ENCODE measurements around the gene ARHGAP10. TPM values are rescaled to one million over a fixed set of nuclear protein-coding genes. Genes with fewer than 3 reads are reported as not detected.
A peak's percentile ranks its signal among the peaks of the same experiment; 100 is the strongest.

Gene ARHGAP10
- total RNA-seq, 2 donors from 2014 or later, result 36.1 to 43.5 TPM

DNA sequence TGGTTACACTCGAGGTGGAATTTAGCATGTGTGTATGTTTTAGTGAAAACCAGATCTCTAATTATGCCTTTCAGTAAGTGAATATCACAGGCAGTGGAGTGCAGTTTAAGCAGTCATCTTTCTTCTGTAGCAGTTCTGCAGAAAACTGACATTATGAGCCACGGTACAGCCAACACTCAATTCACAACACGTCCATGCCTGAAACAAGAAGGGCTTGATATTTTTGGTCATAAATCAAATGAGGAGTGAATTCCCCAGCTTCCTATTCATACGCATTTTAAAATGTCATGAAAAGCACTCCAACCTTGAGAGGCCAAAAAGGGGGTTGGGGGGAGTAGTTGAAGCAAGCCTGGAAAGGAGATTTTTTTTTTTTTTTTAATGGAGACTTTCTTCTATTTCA, 316.7 kb downstream of the ARHGAP10 start:
- TF ChIP-seq, protein P1, sequence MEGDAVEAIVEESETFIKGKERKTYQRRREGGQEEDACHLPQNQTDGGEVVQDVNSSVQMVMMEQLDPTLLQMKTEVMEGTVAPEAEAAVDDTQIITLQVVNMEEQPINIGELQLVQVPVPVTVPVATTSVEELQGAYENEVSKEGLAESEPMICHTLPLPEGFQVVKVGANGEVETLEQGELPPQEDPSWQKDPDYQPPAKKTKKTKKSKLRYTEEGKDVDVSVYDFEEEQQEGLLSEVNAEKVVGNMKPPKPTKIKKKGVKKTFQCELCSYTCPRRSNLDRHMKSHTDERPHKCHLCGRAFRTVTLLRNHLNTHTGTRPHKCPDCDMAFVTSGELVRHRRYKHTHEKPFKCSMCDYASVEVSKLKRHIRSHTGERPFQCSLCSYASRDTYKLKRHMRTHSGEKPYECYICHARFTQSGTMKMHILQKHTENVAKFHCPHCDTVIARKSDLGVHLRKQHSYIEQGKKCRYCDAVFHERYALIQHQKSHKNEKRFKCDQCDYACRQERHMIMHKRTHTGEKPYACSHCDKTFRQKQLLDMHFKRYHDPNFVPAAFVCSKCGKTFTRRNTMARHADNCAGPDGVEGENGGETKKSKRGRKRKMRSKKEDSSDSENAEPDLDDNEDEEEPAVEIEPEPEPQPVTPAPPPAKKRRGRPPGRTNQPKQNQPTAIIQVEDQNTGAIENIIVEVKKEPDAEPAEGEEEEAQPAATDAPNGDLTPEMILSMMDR (IDR thresholded peaks at IDR 0.05), result no peak
- Histone ChIP-seq H3K4me3 (no peak overlapping the region), H3K4me1 (peaks cover 0 to 33% of the 10 kb centered on the region in 2 donors), H3K27me3 (no peaks in the 10 kb centered on the region), H3K36me3 (peaks cover 12% of the 10 kb centered on the region), H3K9me3 (no peaks in the 10 kb centered on the region), H3K27ac (peak overlapping the region; percentile 33 to 94)
- DNase-seq (ENCODE audit: low spot score), result no peak

DNA sequence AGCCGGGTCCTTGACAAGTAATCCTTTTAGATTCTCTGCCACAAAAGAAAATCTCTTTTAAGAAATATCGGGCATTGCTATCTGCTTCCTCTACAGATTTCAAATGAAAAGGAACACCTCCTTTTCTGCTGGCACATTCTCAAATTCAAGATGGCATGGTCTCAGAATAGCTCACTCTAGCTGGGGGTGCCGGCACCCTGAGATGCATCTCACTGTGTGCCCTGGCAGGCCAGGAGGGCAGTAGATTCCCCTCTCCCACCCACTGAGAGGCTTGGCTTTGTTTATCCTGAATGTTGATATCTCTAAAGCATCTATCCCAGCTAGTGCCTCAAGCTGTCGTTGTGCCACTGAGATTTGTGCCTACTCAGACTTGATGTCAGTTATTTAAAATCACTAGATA, 319.5 kb downstream of the ARHGAP10 start:
- DNase-seq (ENCODE audit: low spot score), result no peak
- no peak overlapping the region for H3K4me3 ChIP-seq
- no peaks in the 10 kb centered on the region for H3K9me3 ChIP-seq
- peaks cover 12% of the 10 kb centered on the region for H3K36me3 ChIP-seq
- H3K4me1 ChIP-seq, result peaks cover 0 to 51% of the 10 kb centered on the region in 2 donors
- TF ChIP-seq, protein P1 (IDR thresholded peaks at IDR 0.05), result no peak
- peak overlapping the region; percentile 55 to 71 for H3K27ac ChIP-seq
- H3K27me3 ChIP-seq, result no peaks in the 10 kb centered on the region

DNA sequence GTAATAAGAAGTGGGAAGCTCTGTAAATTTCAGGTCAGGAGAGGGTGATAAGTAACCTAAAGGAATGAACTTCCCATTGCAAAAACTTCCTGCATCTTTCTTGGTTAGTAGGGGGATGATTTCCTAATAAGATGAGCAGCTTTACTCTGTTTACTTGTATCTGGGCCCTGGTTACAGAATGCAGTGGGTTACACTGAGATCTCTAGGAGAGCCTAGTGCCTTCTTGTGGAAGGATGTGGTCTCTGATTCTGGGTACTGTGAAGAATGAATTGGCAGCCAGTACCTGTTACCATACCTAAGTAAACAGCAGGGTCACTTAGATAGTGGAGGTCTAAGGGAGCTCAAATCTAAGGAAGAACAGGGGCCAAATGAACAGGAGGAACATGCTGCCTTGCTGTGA, 320.6 kb downstream of the ARHGAP10 start:
- peak overlapping the region; percentile 58 to 71 for H3K27ac ChIP-seq
- no peak for DNase-seq (ENCODE audit: low spot score)
- H3K4me1 ChIP-seq, result peaks cover 0 to 62% of the 10 kb centered on the region in 2 donors

DNA sequence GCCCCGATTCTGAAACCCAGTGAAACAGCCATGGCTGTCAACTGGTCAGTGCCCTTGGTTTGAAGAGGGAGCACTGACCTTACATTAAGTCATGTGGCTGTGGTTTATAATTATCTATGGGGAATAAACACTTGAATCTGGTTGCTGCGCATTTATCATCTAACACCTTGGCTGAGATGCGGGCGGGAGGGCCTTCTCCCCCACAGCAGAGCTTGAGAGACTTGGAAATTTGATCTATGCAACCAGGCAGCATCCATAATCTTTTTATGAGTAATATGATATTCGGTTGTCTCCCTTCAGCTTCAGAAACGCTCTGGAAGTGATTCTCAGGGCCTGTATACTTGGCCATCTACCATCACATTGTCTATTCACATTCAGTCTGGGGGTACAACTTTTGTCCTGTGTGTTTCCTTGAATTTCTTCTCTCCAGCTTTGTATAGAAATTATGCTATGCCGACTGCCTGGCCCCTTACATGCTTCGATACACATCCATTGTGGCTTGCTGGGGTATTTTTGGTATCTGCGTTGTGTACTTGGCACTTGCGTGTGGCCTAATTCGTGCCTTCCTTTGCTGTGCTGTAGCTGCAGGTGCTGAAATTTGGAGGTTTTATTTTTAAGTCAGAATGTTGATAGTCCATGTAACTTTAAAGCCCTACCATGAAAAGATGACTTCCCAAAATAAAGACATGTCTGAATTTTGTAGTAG, 321.6 kb downstream of the ARHGAP10 start:
- Histone ChIP-seq H3K9me3 (no peaks in the 10 kb centered on the region), H3K36me3 (no peaks in the 10 kb centered on the region), H3K27ac (peak overlapping the region; percentile 58 to 71), H3K4me3 (no peak overlapping the region), H3K27me3 (no peaks in the 10 kb centered on the region), H3K4me1 (peaks cover 0 to 72% of the 10 kb centered on the region in 2 donors)
- TF ChIP-seq, protein P1 (IDR thresholded peaks at IDR 0.05), result no peak
- no peak for DNase-seq (ENCODE audit: low spot score)

More for the DNA sequence above, 320.6 kb downstream of the ARHGAP10 start:
- H3K4me3 ChIP-seq, result no peak overlapping the region
- peaks cover 4% of the 10 kb centered on the region for H3K36me3 ChIP-seq
- H3K9me3 ChIP-seq, result no peaks in the 10 kb centered on the region
- H3K27me3 ChIP-seq, result no peaks in the 10 kb centered on the region
- TF ChIP-seq, protein P1 (IDR thresholded peaks at IDR 0.05), result no peak

DNA sequence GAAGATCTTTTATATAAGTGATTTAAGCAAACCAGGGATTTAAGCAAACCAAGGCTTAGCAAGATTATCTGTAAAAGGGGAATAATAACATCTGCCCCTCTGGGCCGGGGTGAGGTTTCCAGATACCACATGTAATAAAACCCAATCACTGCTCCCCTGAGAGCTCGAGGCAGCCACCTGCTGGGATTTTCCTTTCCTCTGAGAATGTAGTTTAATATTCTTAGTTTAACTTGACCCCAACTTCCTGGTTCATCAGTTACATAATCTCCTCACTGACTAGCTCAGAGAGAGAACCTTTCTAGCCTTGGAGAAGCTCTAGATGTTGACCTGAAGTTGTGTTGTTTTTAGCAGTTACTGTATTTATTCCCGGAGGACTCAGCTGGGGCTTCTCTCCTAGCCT, 322.4 kb downstream of the ARHGAP10 start:
- no peak for DNase-seq (ENCODE audit: low spot score)
- H3K9me3 ChIP-seq, result no peaks in the 10 kb centered on the region
- H3K27me3 ChIP-seq, result no peaks in the 10 kb centered on the region
- peak overlapping the region; percentile 58 to 71 for H3K27ac ChIP-seq
- H3K4me3 ChIP-seq, result no peak overlapping the region
- no peaks in the 10 kb centered on the region for H3K36me3 ChIP-seq
- TF ChIP-seq, protein P1 (IDR thresholded peaks at IDR 0.05), result no peak
- peaks cover 0 to 80% of the 10 kb centered on the region in 2 donors for H3K4me1 ChIP-seq

DNA sequence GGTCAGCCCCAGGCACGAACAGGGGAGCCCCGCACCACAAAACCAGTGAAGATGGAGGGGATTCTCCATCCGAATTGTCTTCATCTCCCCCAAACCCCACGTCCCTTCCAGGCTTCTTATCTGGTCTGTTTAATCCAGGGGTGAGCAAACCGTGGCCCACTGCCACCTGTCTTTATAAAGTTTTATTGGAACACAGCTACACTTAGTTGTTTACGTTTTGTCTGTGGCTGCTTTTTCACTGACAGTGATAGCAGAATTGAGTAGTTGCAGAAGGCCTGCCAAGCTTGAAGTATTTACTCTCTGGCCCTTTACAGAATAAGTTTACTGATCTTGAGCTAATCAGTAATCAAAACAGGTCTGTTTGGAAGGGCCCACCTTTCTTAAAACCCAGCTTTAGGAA, 324.0 kb downstream of the ARHGAP10 start:
- Histone ChIP-seq H3K27ac (peak overlapping the region; percentile 58 to 71), H3K4me1 (peaks cover 0 to 93% of the 10 kb centered on the region in 2 donors)

More for the DNA sequence above, 324.0 kb downstream of the ARHGAP10 start:
- Histone ChIP-seq H3K9me3 (no peaks in the 10 kb centered on the region), H3K4me3 (no peak overlapping the region), H3K36me3 (no peaks in the 10 kb centered on the region), H3K27me3 (no peaks in the 10 kb centered on the region)
- TF ChIP-seq, protein P1 (IDR thresholded peaks at IDR 0.05), result no peak
- DNase-seq (ENCODE audit: low spot score), result no peak

Measured in right atrium auricular region (tissue), 2 donors.